ENCODE measurements around the gene GPR150. TPM values are rescaled to one million over a fixed set of nuclear protein-coding genes. Genes with fewer than 3 reads are reported as not detected.

The GPR150 gene
- total and polyA plus RNA-seq, 2 of the 4 experiments (the other 2 are of a cell fraction): under 0.01 to 0.10 TPM

- Histone ChIP-seq H3K14ac (replicated peaks; ENCODE audit: low read depth, low read length) (no peak overlapping the region), H4K5ac (ENCODE audit: low read depth, low read length) (no peak overlapping the region), H2AK5ac (ENCODE audit: low read depth, low read length) (no peak overlapping the region), H3K9me3 (ENCODE audit: control insufficient read depth, insufficient read depth, low read length) (no peaks in the 10 kb centered on the region), H3K4me2 (ENCODE audit: low read depth, low read length) (no peak overlapping the region), H3K27ac (ENCODE audit: insufficient read depth, low read length) (no peak overlapping the region), H3K18ac (ENCODE audit: low read depth, low read length) (no peak overlapping the region), H2AK9ac (replicated peaks; ENCODE audit: low read depth, low read length, poor library complexity) (no peak overlapping the region), H2BK20ac (ENCODE audit: low read depth, low read length) (no peak overlapping the region), H3K56ac (ENCODE audit: extremely low read depth, insufficient read depth, low read length) (no peak overlapping the region), H3K4ac (ENCODE audit: low read depth, low read length) (no peak overlapping the region), H2BK15ac (ENCODE audit: low read depth, low read length) (no peak overlapping the region), H3K79me1 (ENCODE audit: low read depth in 1 of 2, low read length in 2 of 2) (peaks cover 0 to 3% of the 10 kb centered on the region in 2 experiments; a peak in 1 of 4 replicates), H3K9ac (ENCODE audit: low read depth, low read length) (no peak overlapping the region), H2BK5ac (ENCODE audit: low read depth, low read length, poor library complexity, severe bottlenecking) (no peak overlapping the region), H3K4me3 (ENCODE audit: insufficient read depth, low read depth, low read length) (no peak overlapping the region), H4K20me1 (ENCODE audit: insufficient read depth, low read length) (no peaks in the 10 kb centered on the region), H2BK120ac (ENCODE audit: low read depth, low read length) (no peak overlapping the region), H3K36me3 (ENCODE audit: control insufficient read depth, insufficient read depth, low read length) (no peaks in the 10 kb centered on the region), H4K8ac (ENCODE audit: low read depth in 2 of 2, low read length in 2 of 2) (no peak overlapping the region), H2AFZ (replicated peaks; ENCODE audit: low read length, poor library complexity) (no peak overlapping the region), H3K23ac (ENCODE audit: low read depth, low read length) (no peak overlapping the region), H3K27me3 (ENCODE audit: control insufficient read depth, insufficient read depth, low read length) (no peaks in the 10 kb centered on the region), H3K9me1 (ENCODE audit: insufficient read depth, low read length) (no peaks in the 10 kb centered on the region), H4K91ac (ENCODE audit: insufficient read depth, low read depth, low read length) (no peak overlapping the region), H3K4me1 (ENCODE audit: control insufficient read depth, insufficient read depth, low read length) (peaks cover 2% of the 10 kb centered on the region; the same call in 1 of the 2 replicates)
- no peak for TF ChIP-seq CEBPB (IDR thresholded peaks at IDR 0.05; ENCODE audit: low read depth, low read length)
- in situ Hi-C loops (cut with MboI; ENCODE audit: low sequenced_read_pairs): loop anchor here (10.0 kb wide), 1 partner anchor 182 kb away; no protein-coding TSS in a partner anchor
- intact Hi-C loops (cut with micrococcal nuclease): no loop called here
- ATAC-seq (ENCODE audit: low read depth): no peak
- BruUV-seq (replicated peaks): no TSS peak
- DNase-seq: no peak
- ChIA-PET CTCF (interaction anchor here (1.7 to 2.2 kb wide), 3 partner anchors 39 to 68 kb away, joined by 5 to 16 read pairs (median 12); partner anchors contain the start of gene RHOBTB3), POLR2A (ENCODE audit: unreplicated experiment) (no interaction called here)
- dilution Hi-C loops (cut with HindIII; ENCODE audit: low sequenced_read_pairs, unreplicated experiment): no loop called here
These were observed 43.1 kb downstream of the GPR150 start for GRCh38 chr5:95662946-95663345.

All from IMR-90 (cell line).